GM15510 (cell line): ENCODE data around the gene PLCH2.

Source experiments
- POLR2A ChIP-seq: IDR thresholded peaks from 3 replicates; pipeline ENCODE4 v1.6.1; 2011; ENCODE audit warnings: borderline replicate concordance; ENCODE audit not compliant: insufficient read length; ENCODE audit errors: extremely low read depth

Gene PLCH2

GRCh38 chr1:2503554-2504224, 27.6 kb downstream of the PLCH2 start:
- no peak for TF ChIP-seq POLR2A

- no peak for TF ChIP-seq POLR2A
Observed at GRCh38 chr1:2504225-2504948, 28.3 kb downstream of the PLCH2 start.

GRCh38 chr1:2504949-2505272, 28.8 kb downstream of the PLCH2 start:
- TF ChIP-seq POLR2A, result no peak

DNA sequence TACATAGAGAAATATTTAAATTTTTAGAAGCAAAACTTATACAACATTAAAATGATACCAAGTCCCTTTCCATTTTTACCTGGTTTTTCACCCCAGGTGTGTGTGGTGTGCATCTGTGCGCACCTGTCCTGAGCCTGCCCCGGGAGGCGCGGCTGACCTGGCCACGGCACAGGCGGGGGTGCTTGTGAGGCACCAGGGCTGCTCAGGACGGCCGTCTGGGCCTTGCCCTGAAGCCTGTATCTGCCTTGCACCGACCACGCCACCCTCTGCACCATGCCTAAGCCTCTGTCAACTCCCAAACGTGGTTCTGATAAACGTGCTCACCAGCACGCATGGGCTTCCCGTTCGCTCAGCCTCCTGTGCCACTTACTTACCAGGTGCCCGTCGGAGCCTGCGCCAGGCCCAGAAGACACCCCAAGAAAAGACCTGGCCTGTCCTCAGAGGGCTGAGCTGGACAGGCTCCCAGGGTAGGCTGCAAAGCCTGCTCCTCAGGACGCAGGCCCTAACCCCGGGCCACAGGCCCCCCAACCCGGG, 29.4 kb downstream of the PLCH2 start:
- no peak for TF ChIP-seq POLR2A

GRCh38 chr1:2506007-2506860, 30.1 kb downstream of the PLCH2 start:
- TF ChIP-seq POLR2A, result no peak

DNA sequence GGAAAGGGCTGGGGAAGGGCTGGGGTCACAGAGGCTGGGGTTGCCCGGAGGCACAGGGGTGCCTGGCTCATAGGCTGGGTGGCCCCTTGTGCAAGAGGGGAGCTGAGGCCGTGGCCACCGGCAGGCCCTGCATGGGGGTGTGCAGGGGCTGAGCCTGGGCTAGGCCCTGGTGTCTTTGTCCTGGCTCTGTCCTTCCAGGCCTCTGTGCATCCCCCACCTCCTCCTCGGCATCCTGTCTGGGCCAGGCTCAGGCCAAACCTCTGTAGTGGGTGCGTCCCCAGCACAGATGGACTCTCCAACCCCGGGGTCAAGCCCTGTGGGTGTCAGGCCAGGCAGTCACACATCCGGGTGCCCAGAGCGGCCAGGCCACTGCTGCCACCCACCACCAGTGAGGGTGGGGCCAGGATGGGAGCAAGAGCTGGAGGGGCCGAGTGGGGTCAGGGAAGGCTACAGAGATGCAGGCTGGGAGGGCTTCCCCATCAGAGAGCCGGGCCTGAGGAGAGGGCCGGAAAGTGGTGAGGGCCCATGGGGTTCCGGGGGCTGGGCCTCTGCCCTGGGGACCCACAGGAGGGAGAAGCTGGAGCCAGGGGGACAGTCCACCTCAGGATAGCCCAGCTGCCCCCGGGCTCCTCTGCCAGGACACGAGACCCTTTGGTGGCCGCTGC, 30.9 kb downstream of the PLCH2 start:
- no peak for TF ChIP-seq POLR2A

DNA sequence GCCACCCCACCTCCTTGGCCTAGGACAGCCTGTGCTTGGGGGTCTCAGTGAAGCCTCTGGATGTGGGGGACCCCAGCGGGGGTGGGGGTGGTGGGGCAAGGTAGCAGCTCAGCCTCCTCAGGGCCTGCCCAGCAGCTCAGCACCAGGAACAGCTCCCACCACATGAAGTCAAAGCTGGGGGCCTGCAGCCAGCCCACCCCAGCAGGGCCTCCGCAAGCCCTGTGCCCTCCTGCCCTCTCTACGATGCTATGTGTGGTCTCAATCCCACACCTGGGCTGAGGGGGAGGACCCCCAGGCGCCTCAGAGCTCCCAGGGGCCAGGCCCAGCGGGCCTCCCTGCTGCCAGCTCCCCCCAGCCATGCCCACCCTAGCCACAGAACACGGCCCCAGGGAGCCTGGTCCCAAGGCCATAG, 31.7 kb downstream of the PLCH2 start:
- no peak for TF ChIP-seq POLR2A

GRCh38 chr1:2508180-2508579, 32.1 kb downstream of the PLCH2 start:
- TF ChIP-seq POLR2A, result no peak

DNA sequence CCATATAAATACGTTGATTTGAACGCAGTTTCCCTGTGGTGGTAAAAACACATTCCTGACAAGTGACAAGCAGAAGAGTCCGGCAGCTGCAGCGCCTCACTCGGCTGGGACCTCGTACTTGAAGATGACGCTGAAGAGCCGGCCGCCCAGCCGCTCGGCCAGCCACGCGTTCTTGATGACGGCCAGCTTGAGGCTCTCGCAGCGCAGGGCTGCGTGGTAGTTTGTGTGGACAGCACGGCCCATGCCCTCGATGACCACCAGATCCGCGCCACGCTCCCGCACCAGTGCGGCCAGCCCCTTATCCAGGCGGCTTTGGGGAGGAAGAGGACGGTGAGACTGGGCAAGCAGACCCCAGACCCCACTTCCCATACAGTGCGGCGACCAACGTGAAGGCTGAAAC, 32.7 kb downstream of the PLCH2 start:
- no peak for TF ChIP-seq POLR2A

DNA sequence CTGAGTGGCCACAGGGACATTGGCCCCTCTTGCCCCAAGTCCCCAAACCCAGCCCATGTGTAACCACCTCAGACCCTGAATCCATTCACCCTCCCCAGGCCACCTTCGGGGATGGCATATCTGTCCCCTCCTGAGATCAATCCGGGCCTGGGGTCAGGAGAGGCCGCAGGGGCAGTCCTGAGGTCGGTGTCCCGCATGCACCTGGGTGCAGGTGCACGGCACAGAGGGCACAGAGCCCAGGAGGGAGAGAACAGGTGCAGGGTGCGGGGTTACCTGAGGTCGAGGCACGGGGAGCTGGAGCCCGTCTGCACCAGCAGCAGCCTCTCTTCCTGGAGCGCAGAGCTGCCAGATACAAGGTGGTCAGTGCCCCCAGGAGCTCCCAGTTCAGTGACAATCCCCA, 33.5 kb downstream of the PLCH2 start:
- TF ChIP-seq POLR2A, result no peak

DNA sequence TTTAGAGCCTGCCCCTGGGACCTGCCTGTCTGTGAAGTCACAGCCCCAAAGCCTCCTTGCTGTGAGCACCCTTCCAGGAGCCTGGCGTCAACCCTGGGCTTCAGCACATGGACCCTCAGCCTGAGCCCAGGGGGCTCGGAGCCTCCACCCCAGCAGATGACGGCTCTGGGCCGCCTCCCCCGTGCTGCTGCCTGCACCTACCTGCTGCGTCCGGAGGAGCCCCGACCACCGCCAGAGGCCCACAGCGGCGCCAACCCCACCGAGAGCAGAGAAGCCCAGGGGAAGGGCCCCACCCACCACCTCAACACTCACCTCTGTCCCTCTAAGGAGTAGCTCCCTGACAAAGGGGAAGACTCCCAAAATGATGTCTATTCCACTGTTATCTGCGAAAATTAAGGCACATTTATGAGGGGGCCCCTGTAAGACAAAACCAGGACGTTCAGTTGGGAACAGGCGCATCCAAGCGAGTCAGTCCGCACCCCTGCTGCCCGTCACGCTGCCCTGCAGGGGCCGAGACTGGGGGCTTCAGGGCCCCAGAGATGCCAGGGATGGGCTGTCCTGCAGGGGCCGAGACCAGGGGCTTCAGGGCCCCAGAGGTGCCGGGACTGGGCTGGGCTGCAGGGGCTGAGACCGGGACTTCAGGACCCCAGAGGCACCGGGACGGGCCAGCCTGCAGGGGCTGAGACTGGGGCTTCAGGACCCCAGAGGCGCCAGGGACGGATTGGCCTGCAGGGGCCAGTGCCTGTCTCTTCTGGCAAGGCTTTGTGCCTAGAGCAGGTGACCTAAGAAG, 34.5 kb downstream of the PLCH2 start:
- TF ChIP-seq POLR2A, result no peak

- no peak for TF ChIP-seq POLR2A
Observed at GRCh38 chr1:2512862-2513421, 36.9 kb downstream of the PLCH2 start.

GRCh38 chr1:2513939-2514652, 38.0 kb downstream of the PLCH2 start:
- TF ChIP-seq POLR2A, result no peak
